ENCODE measurements around the gene AUTS2.
A peak's percentile ranks its signal among the peaks of the same experiment; 100 is the strongest.

The AUTS2 gene

DNA sequence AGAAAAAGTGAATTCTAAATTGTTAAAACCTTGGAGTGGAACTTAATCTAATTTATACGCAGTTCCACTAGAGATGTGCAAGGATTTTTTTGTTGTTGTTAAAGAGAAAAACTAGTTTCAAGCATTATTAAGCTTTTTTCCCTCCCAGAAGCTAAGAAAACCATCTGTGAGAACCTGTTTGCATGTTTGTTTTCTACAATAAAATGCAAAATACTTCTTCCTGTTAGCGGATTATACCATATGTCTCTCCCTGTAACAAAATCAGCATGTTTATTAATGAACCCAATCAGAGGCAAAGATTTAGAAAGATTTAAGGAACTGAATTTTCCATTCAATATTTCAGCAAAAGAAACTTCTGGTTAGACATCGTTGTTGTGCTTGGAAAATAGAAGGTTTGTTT is 953.9 kb downstream of the AUTS2 start:
- DNase-seq: no peak

DNA sequence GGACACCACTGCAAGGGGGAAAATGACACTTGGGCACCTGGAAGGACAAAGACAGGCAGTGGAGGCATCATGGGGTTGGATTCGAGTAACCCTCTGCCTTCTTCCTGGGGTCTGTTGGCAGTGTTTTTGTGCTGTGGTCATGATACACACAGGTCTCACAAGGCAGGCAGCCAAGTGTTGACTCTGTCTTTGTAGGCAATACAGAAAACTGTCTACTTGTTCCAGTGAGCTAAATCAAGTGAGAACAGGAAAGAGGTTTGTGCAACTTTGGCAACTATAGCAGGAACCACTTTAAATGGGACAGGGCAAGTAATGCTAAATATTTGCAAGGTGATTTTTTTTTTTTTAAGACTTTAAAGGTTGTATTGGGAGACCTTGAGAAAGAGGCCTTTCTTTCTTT is 955.1 kb downstream of the AUTS2 start:
- no peak for DNase-seq

DNA sequence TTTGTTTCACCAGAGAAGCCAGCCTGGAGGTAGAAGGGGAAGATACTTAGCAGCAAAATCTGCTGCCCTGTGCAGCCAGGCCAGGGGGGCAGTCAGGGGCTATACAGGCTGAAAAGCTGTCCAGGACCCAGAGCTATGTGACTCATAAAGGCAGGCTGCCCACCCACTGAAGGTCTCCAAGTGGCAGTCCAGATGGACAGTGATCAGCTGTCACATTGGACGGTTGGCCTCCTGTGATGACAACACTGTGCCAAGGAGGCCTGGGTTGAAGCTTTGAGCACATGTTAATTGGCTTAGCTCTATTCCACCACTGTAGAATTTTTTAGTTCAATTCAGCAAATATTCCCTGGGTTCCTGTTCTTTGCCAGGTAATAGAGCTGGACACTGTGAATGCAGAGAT is 956.4 kb downstream of the AUTS2 start:
- DNase-seq: no peak

DNA sequence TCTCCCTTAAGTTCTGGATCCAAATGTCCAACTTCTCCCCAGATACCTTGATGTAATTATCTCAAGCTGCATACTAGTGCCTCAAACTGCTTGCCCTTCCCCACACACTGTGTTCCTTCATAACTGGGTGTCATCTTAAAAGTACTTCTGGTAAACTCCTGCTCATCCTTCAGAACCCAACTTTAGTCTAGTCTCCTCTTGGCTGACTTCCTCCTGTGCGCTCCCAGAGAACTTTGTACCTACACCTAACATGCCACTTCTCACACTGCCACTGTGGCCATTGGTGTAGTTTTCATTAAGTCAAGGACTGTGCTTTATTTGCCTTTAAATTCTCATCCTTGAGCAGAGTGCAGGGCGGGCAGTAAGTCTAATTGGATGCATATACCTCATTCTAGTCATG is 958.5 kb downstream of the AUTS2 start:
- DNase-seq: no peak

DNA sequence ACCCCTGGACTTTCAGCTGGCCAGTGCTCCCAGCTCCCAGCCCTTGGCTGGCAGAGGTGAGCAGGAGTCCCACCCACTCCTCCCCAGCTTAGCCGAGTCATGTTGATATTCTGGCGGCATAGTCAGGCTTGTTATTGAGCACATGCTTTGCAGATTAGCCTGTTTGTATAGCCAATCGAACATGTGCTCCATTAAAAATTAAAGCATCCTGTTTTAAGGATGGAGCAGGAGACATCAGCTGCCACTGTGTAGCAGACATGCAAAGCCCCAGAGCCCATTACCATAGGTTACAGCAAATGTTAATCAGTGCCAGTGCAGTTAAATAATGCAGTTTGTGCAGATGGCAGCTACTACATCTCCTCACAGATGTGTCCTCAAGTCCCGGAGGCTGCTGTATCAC is 959.1 kb downstream of the AUTS2 start:
- DNase-seq: peak; percentile 69

DNA sequence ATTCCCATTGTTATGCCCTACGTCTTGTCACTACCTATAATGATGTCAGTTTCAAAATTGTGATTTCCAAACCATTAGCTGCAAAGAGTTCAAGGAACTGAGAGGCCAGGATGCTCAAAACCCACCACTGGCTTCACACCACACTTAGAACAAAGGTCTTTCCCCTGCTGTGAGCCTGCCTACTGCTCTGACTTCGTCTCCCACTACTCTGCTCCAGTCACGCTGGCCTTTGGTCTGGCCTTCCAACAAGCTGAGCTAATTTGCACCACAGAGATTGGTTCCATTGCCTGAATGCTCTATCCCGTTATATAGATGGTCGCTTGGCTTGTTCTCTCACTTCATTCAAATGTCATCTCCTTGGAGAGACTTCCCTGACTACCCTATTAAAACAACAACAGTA is 961.5 kb downstream of the AUTS2 start:
- no peak for DNase-seq

DNA sequence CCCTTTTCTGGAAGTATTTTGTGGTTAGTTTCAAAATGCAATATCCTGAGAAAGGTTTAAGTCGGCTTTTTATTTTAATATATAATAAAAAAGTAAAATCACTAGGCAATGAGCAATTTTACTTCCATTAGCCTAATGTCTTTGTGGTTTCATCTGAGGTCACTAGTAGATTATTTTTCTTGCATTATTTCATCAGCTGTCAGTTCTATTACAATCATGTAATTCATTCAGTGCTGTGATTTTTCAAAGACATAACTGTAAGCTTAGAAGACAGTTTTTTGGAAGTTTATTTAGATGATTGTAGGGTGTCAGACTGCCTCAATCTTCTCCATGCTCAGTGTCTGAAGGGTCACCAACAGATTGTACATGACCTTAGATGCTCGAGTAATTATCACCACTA is 965.7 kb downstream of the AUTS2 start:
- no peak for DNase-seq

DNA sequence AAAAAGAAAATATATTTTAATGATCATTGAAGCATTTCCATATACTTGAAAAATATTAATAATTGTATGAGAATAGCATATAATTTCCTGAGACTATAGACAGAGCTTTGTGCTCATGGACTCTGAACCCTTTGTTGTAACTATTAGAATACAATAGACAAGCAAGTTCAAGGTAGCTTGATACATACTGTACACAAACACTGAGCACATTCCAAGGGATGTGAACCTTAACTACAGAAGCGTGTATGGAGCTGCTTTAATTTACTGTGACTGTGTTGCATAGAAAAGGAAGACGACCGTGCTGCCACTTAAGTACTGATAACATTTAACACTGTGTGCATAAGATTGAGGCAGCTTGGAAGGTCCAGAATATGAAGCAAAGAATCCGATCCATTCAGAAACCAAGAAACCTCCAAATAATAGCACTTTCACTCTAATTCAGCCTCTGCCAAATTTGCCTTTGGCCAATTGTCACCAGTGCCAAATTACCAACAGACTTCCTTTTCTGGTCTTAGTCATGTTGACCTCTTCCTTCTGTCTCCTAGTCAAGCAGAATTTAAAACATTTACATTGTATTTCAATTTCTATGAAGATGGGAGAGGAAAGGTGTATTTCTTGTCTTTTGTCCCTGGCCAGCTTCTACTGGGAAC is 967.6 kb downstream of the AUTS2 start:
- no peak for DNase-seq

DNA sequence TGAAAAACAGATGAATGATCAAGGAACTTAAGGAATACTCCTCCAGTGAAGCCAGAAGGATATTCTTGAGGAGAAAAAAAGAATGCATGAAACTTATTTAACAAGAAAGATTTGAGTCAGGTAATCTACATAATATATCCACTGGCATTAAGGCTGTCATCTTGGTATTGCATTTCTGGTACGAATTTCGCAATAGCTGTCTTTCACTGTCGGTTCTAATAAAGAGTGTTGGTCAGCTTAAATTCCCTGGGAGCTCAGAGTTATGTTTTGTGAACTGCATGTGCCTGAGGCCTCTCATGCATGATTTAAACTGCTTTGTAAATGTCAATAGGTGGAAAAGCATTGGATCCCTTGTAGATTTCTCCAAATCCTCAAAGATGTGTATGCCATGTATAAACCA is 968.4 kb downstream of the AUTS2 start:
- DNase-seq: no peak

DNA sequence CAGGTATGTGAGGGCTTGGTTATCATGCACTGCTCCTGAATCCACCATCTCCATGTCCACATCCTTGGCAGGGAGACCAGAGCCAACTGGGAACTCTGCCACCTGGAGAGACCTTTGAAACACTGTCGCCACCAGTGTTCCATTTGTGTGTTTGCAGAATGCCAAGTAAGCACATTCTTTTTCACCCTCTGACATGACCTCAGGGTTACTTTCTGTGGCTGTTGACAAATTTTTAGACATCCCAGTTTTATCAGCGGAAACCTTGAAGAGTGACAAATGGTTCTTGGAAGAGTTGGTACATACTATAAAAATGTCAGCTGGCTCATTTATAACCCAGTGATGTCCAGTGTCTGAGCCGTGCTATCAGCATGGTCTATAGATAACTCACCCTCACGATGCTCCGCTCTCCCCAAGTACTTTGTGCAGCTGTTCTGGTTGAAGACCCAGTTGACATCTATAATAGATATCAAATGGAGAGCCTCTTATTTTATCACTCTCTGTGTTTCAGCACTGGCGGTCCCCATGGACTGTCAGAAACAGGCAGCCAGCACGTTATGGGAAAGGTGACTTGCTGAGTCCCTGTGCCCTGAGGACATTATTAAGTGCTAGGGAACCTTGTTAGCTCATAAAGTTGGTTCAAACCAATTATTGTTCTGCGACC is 970.5 kb downstream of the AUTS2 start:
- DNase-seq: no peak

DNA sequence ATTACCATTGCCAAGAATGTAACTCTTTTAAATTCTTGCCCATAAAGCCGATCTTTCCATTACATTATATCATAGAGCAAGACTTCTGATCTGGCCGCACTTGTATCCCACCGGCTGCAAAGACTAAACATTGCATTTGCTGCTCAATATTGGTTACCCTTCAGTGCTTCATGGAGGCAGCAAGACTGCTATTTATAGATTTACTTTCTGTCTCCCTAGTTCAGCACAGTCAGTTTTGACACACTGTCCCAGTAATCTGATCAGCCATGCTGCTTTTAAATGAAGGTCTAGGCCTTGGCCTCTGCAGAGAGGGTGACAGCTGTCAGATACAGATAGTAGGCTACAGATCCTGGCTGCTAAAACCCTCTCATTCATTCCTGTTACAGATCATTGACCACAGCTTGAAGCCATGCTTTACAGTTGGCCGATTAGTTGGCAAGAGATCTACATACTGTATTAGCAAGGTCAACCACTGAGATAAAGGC is 971.1 kb downstream of the AUTS2 start:
- DNase-seq: peak; percentile 97

DNA sequence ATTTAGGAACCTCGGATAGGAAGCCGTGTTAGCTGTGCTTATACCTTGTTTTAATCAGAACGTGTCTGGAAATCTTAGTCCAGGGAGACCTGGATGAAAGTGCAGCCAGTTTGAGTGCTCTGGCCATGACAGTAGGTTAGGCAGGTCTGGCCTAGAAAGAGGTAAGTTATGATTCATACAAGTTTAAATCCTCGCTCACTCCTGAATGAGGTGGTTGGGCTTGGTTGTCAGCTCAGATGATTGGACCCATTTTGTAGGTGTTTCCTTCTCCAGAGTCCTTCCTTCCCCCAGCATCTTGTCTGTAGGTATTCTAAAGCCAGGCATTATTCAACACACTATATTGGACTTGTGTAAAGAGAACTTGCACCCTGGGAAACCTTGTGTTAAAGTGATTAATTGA is 971.8 kb downstream of the AUTS2 start:
- no peak for DNase-seq

DNA sequence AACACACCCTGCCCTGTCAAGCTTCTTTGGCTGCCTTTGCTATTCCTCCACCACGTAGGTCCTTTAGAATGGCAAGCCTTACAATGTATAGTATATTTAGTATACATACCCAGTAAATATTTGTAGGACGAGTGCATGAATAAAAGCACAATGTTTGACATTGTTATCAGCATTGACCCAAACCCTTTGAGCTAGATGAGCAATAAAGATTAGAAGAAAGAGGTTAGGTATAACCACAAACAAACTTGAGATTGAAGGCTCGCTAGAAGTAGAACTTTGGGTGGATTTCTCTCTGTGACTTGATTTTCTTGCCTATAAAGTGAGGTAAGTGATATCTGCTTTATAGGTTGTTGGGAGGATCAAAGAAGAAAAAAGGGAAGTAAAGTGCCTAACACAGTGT is 972.7 kb downstream of the AUTS2 start:
- DNase-seq: no peak

DNA sequence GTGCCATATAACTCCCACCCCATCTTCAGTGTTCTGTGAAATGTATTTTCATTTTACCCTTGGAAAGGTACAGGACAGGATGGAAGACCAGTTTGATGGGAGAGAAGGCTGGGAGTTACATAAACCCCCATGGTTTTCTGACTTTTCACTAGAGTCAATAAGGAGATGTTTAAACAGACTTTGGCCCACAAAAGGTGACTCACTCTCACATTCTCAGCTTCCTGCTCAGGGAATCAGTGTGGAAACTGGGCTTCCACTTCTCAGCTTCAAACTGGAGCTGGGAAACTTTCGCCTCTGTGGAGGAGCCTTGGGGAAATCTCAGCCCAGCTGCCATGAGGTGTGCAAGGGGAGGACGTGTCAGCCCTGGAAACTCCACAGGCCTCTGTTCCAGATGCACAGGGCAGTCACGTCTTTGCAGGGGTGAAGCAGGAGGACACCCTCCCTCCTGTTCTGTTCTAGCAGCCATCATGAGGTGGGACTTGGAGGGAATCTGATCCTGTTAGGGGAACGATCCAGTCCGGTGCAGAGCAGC is 973.2 kb downstream of the AUTS2 start:
- DNase-seq: no peak

DNA sequence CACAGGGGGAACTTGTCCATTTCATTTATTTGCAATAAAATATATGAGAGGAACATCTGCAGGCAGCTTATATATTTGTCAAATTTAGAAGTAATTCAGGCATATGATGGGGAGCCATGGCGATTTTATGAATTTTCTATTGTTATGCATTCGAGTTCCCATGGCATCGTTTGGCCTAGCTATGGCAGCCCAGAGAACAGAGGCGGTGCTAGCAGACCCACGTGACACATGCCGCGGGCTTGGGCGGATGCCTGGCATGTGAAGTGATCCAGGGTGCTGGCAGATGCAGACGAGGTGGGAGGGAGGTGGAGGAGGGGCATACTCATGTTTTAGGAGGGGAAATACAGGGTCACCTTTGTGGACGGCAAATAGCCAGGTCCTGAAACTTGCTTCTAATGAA is 973.7 kb downstream of the AUTS2 start:
- DNase-seq: no peak

DNA sequence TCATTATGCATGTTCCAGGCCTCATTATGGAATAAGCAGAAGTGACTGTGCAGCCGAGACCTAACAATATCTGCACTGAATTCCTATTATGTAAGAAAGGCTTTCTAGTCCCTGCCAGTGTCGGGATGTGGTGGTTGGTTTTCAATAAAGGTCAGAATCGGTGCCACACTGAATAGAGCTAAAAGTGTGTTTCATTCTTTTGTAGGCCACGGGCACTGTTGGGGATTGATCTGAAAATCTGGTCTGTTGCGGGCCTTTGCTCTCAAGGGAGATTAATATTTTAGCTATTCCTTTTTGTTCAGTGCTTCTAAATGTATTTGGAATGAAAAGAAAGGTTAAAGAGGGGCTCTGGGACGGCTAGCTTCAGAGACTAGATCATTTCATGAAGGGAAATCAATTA is 974.3 kb downstream of the AUTS2 start:
- DNase-seq: no peak

DNA sequence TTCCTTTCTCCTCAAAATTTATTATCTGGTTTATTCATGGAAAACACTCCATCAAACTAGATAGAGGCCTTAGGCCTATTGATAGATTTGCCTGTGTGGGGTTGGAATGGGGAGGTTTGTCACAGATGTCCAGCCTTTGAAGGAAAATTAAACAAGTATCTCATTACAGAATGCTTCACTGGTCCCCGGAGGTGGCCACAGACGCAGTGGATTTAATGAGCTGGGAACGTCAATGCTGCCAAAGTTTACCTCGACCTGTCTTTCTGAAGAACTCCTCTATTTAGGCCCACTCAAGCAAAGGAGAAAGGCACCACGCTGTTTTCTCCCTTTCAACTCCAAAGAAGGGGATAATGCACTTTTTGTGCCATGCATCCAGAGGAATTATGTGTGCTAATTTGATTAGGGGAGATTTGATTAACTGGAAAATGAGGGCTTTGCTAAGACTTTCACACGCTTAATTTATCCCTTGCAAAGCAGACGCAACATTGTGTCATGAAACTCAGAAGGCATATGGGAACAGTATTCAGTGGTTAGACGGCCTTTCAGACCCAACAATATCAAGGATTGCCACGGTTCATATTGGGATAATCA is 974.9 kb downstream of the AUTS2 start:
- peak; percentile 58 for DNase-seq

DNA sequence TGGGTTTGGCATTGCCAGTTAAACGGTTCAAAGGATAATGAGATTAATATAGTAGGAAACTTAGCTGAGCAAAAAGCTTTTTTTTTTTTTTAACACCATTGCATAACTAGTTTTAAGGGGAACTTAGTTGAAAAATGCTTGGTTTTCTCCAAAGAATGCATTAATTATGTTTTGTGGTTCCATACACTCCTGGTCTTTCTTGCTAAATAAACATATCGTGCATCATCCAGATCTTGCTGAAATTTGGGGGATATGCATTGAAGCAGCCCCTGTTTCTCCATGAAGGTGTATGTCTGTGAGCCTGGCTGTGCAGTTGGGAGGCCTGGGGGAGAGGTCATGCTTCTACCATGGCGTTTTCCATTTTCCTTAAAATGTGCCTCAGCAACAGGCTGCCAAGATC is 975.4 kb downstream of the AUTS2 start:
- DNase-seq: no peak

DNA sequence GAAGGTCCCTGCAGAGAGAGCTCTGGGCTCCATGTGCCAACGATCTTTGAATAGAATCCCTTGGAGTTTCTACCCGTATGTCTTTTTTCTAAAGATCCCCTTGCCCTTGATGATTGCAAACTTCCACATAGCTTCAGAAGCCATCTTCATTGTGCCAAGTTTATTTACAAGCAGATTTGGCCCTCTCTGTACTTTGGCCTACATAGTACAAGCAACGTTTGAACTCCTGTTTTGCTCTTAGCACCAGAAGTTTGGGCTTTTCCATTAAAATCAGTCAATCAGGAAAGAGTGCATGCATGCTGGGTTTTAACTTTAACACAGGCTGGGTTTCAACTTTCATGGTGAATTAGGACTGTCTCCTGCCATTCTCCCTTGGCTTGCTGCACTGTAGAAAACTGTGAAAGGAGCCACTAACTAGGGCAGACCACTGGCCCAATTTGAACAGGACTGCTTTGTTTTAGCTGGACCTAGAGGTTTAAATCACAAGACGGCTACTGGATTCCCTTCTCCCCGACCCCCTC is 976.1 kb downstream of the AUTS2 start:
- no peak for DNase-seq

DNA sequence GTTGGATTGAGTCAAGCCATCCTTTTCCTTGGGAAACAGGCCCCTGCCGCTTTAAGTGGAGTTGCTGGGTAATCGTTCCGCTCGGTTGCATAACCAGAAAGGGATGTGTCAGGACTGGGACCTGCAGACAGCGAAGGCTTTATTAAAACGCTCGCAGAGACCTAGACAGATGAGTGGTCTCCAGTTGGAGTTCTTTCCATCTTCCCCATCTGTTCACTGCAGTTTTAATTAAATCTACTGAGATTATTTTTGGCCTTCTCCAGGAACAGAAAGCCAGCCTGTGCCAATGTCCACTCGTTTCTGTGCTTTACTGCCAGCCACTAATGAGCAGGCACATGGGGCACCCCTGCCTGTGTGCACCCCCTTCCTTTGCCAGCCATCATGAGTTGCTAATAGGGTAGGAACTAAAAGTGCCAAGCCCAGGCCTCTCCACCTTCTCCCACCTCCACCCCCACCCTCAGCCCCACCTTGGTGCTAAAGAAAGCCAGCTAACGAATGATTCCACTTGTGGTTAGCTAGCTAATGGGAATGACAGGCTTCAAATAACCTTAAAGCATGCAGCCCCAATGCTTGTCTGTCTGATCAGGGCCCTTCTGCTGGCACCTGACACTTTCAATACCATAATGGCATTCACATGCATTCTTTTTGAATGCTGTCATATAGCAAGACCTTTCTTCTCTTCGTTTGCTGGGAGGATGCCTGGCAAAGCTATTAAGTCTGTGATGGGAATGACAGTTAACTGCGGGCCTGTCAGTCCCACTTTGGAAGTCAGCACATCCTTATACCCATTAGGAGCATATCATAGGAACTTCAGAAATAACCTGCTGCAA is 976.9 kb downstream of the AUTS2 start:
- peak; percentile 98 for DNase-seq

DNA sequence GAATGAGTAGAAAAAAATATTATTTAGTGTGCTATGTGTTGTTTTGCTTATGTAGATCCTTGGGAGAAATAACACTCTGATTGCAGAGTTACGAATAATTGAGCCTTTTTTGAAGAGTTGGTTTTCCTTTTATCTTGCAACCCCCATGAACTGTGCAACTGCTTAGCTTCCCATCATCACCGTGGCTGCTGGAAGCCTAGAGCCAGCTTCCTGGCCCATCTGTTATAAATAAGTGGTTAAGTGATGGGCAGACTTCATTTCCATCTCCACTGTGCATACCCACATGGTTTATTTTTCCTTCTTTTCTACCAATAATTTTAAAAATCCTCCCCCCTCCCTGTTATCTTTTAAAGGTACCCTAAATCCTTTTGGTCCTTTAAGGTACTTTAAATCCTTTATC is 978.8 kb downstream of the AUTS2 start:
- DNase-seq: peak; percentile 78

DNA sequence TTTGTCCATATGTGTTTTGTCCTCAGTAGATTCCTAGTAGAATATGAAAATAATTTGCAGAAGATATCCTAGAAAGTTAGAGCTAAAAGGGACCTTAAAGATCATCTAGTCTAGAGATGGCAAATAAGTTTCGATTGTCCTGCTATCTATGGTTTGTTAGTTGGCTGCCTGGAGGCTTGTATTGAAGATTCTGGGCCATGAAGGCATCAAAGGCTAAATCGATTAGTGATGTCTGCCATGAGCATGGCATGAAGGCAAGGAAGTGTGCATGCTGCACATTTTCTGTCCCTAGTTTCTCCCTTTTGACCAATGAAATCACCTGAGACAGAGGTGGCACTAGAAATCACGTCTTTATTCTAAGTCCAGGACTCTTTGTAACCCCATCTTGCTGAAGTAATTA is 979.9 kb downstream of the AUTS2 start:
- no peak for DNase-seq
